HCT116 (cell line): Measurements from ENCODE around the gene SENP6. TPM values are rescaled to one million over a fixed set of nuclear protein-coding genes. Genes with fewer than 3 reads are reported as not detected.
"Not testable (repeated sequence)": the region's sequence is repeated elsewhere in the genome, so short reads cannot be mapped to it uniquely, and the experiment has no call there.

Source experiments
- ATAC-seq: fragments of 200-7000 bp; cut with Tn5 transposase; 2 replicates; pipeline ENCODE4 v1.9.1; 2020; ENCODE audit warnings: mild to moderate bottlenecking, moderate library complexity
- BruUV-seq: library from RNA; stranded (reverse); fragments of 400-500 nt; replicated peaks from 2 replicates; lab custom pipeline; 2021; lab: Mats Ljungman, UMichigan
- CTCF ChIA-PET: fragments of 300-600 bp; sonication (Branson Sonifier 250); formaldehyde crosslinking; loops from one replicate; lab custom pipeline; 2021; ENCODE audit warnings: antibody characterized with exemption; lab: Charles Lee
- POLR2A ChIA-PET: fragments of 300-600, 350-600 bp; sonication (Branson Sonifier 250); formaldehyde crosslinking; loops from one replicate; lab custom pipeline; 2021; ENCODE audit warnings: antibody characterized with exemption; lab: Charles Lee
- RAD21 ChIA-PET, 2 experiments: fragments of 300-600 bp; sonication (Branson Sonifier 250); formaldehyde crosslinking; loops; one replicate each; lab custom pipeline; 2023; ENCODE audit warnings: low total read pairs in 2 of 2; ENCODE audit not compliant: uncharacterized antibody in 2 of 2, unreplicated experiment in 2 of 2, low non-redundant PET in 1 of 2; lab: Charles Lee
- DNase-seq: peaks from one replicate; pipeline ENCODE4 v3.0.0-alpha.2; 2010; ENCODE audit warnings: low read depth, low spot score
- H2AFZ ChIP-seq: fragments of 200-600 bp; shearing (Covaris generic), sonication (generic); 2 replicates; pipeline ENCODE4 v1.6.1; 2017; ENCODE audit warnings: low read depth, mixed run types, mixed read lengths, antibody characterized with exemption, low read length; ENCODE audit not compliant: poor library complexity, severe bottlenecking
- H3K27ac ChIP-seq: 2 replicates; pipeline ENCODE4 v1.5.1; 2012; ENCODE audit warnings: low read depth, low read length
- H3K27me3 ChIP-seq: fragments of 200-600 bp; sonication (generic); 2 replicates; pipeline ENCODE4 v1.6.1; 2016; ENCODE audit warnings: mixed run types, low read length, mixed read lengths; ENCODE audit not compliant: insufficient read depth
- H3K36me3 ChIP-seq, 2 experiments: fragments of 200-500 bp in 1 of 2; fragments of 200-600 bp in 1 of 2; sonication (Bioruptor generic) in 1 of 2; sonication (generic) in 1 of 2; 2 replicates each; pipeline versions ENCODE4 v1.5.1 to v1.6.1; 2014 to 2016; ENCODE audit warnings: low read length in 2 of 2, inconsistent platforms in 1 of 2, mixed read lengths in 1 of 2, mixed run types in 1 of 2; ENCODE audit not compliant: insufficient read depth in 2 of 2, control insufficient read depth in 1 of 2
- H3K4me1 ChIP-seq, 2 experiments: fragments of 200-600 bp in 1 of 2; sonication (generic) in 1 of 2; 2 replicates each; pipeline versions ENCODE4 v1.5.1 to v1.6.1; 2012 to 2017; ENCODE audit warnings: low read length in 2 of 2, inconsistent platforms in 1 of 2, mild to moderate bottlenecking in 1 of 2, mixed read lengths in 1 of 2, mixed run types in 1 of 2, moderate library complexity in 1 of 2; ENCODE audit not compliant: insufficient read depth in 2 of 2, control insufficient read depth in 1 of 2
- H3K4me2 ChIP-seq: fragments of 200-600 bp; sonication (generic); 2 replicates; pipeline ENCODE4 v1.6.1; 2017; ENCODE audit warnings: mixed run types, low read length, mixed read lengths
- H3K4me3 ChIP-seq, 2 experiments: fragments of 200-600 bp in 1 of 2; sonication (generic) in 1 of 2; replicated peaks in 1 of 2; 2 replicates each; pipeline ENCODE4 v1.5.1; 2011 to 2016; ENCODE audit warnings: low read length in 2 of 2, control low read depth in 1 of 2, low read depth in 1 of 2, mild to moderate bottlenecking in 1 of 2, mixed read lengths in 1 of 2, mixed run types in 1 of 2
- H3K79me2 ChIP-seq: fragments of 200-600 bp; sonication (generic); 2 replicates; pipeline ENCODE4 v1.6.1; 2017; ENCODE audit warnings: mild to moderate bottlenecking, mixed run types, low read length, moderate library complexity, mixed read lengths; ENCODE audit not compliant: insufficient read depth
- H3K9ac ChIP-seq: fragments of 200-600 bp; sonication (generic); 2 replicates; pipeline ENCODE4 v1.6.1; 2016; ENCODE audit warnings: low read length, mixed read lengths
- H3K9me2 ChIP-seq: fragments of 200-600 bp; sonication (generic), shearing (Covaris generic); 2 replicates; pipeline ENCODE4 v1.6.1; 2017; ENCODE audit warnings: mixed run types, mild to moderate bottlenecking, moderate library complexity; ENCODE audit not compliant: insufficient read depth
- H3K9me3 ChIP-seq, 2 experiments: fragments of 200-500 bp in 1 of 2; fragments of 200-600 bp in 1 of 2; sonication (Bioruptor generic) in 1 of 2; sonication (generic) in 1 of 2; 2 replicates each; pipeline ENCODE4 v1.6.1; 2014 to 2017; ENCODE audit warnings: low read length in 2 of 2, mixed read lengths in 2 of 2, inconsistent platforms in 1 of 2, low read depth in 1 of 2, mild to moderate bottlenecking in 1 of 2, mixed run types in 1 of 2, moderate library complexity in 1 of 2; ENCODE audit not compliant: control insufficient read depth in 1 of 2, insufficient read depth in 1 of 2
- H4K20me1 ChIP-seq: fragments of 200-600 bp; sonication (generic), shearing (Covaris generic); 2 replicates; pipeline ENCODE4 v1.6.1; 2017; ENCODE audit warnings: mixed run types, mild to moderate bottlenecking, moderate library complexity; ENCODE audit not compliant: insufficient read depth
- intact Hi-C: fragments of 100-400 bp; cut with micrococcal nuclease; formaldehyde crosslinking; loops from 2 replicates; pipeline ENCODE4 v1.10.0; 2022
- total RNA-seq: library from RNA; stranded (reverse); gene quantifications from one replicate; pipeline ENCODE4 v1.2.1, GENCODE V29; 2021; ENCODE audit not compliant: unreplicated experiment
- TF ChIP-seq, protein P1 (sequence below), 3 experiments: fragments of 200-600 bp in 1 of 3; sonication (generic) in 1 of 3; IDR thresholded peaks in 2 of 3; conservative IDR thresholded peaks in 1 of 3; 2 replicates each; pipeline ENCODE4 v1.5.1; 2012 to 2017; ENCODE audit warnings: low read depth in 2 of 3, low read length in 2 of 3, antibody characterized with exemption in 1 of 3, borderline replicate concordance in 1 of 3, control low read depth in 1 of 3, mild to moderate bottlenecking in 1 of 3, mixed read lengths in 1 of 3, mixed run types in 1 of 3, moderate library complexity in 1 of 3; ENCODE audit not compliant: insufficient read depth in 1 of 3

SENP6 gene
- total RNA-seq, 1 experiment from 2014 or later, result 78.1 TPM

DNA sequence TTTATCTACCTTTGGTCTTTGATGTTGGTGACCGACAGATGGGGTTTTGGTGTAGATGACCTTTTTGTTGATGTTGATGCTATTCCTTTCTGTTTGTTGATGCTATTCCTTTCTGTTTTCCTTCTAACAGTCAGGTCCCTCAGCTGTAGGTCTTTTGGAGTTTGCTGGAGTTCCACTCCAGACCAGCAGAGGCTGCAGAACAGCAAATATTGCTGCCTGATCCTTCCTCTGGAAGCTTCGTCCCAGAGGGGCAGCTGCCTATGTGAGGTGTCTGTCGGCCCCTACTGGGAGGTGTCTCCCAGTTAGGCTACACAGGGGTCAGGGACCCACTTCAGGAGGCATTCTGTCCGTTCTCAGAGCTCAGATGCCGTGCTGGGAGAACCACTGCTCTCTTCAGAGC is 85.9 kb downstream of the SENP6 start:
- intact Hi-C loops, H3K9me2 ChIP-seq, H3K27ac ChIP-seq, RAD21 ChIA-PET, CTCF ChIA-PET, BruUV-seq, H2AFZ ChIP-seq, H3K4me2 ChIP-seq, POLR2A ChIA-PET, H3K4me3 ChIP-seq, H3K36me3 ChIP-seq, H3K27me3 ChIP-seq, H3K9me3 ChIP-seq, H3K79me2 ChIP-seq, DNase-seq, H4K20me1 ChIP-seq, ATAC-seq, H3K9ac ChIP-seq: not testable (repeated sequence)
- TF ChIP-seq, protein P1, sequence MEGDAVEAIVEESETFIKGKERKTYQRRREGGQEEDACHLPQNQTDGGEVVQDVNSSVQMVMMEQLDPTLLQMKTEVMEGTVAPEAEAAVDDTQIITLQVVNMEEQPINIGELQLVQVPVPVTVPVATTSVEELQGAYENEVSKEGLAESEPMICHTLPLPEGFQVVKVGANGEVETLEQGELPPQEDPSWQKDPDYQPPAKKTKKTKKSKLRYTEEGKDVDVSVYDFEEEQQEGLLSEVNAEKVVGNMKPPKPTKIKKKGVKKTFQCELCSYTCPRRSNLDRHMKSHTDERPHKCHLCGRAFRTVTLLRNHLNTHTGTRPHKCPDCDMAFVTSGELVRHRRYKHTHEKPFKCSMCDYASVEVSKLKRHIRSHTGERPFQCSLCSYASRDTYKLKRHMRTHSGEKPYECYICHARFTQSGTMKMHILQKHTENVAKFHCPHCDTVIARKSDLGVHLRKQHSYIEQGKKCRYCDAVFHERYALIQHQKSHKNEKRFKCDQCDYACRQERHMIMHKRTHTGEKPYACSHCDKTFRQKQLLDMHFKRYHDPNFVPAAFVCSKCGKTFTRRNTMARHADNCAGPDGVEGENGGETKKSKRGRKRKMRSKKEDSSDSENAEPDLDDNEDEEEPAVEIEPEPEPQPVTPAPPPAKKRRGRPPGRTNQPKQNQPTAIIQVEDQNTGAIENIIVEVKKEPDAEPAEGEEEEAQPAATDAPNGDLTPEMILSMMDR (IDR thresholded peaks at IDR 0.05 in 2 of 3, conservative IDR thresholded peaks at IDR 0.05 in 1 of 3; ENCODE audit: borderline replicate concordance in 1 of 3, insufficient read depth in 1 of 3, low read depth in 2 of 3, low read length in 2 of 3), result peak in 2 of 3 experiments; percentile 13 to 28; a peak in 3 of 6 replicates
- peaks cover 0 to 13% of the 10 kb centered on the region in 2 experiments; a peak in 2 of 4 replicates for H3K4me1 ChIP-seq

DNA sequence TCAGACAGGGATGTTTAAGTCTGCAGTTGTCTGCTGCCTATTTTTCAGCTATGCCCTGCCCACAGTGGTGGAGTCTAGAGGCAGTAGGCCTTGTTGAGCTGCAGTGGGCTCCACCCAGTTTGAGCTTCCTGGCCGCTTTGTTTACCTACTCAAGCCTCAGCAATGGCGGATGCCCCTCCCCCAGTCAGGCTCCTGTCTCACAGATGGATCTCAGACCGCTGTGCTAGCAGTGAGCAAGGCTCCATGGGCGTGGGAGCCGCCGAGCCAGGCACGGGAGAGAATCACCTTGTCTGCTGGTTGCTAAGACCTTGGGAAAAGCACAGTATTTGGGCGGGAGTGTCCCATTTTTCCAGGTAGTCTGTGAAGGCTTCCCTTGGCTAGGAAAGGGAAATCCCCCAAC is 86.3 kb downstream of the SENP6 start:
- H4K20me1 ChIP-seq, H3K9me2 ChIP-seq, H3K9me3 ChIP-seq, H3K27me3 ChIP-seq, ATAC-seq, H2AFZ ChIP-seq, H3K27ac ChIP-seq, H3K4me2 ChIP-seq, CTCF ChIA-PET, H3K36me3 ChIP-seq, H3K9ac ChIP-seq, POLR2A ChIA-PET, DNase-seq, H3K79me2 ChIP-seq, BruUV-seq, H3K4me3 ChIP-seq, intact Hi-C loops, RAD21 ChIA-PET: not testable (repeated sequence)
- peaks cover 0 to 13% of the 10 kb centered on the region in 2 experiments; a peak in 2 of 4 replicates for H3K4me1 ChIP-seq
